KBM-7 (cell line): ENCODE measurements around the gene GBA3.

Source experiments
- DNase-seq: peaks from one replicate; pipeline ENCODE4 v3.0.0-alpha.2; 2015
- in situ Hi-C: fragments of 300-500 bp; cut with MboI; formaldehyde crosslinking; loops from 2 replicates; pipeline ENCODE4 v1.14.3; 2020; ENCODE audit warnings: low sequenced_read_pairs, low pct_unique_long_range_greater_than_20kb, mixed read lengths

Gene GBA3

DNA sequence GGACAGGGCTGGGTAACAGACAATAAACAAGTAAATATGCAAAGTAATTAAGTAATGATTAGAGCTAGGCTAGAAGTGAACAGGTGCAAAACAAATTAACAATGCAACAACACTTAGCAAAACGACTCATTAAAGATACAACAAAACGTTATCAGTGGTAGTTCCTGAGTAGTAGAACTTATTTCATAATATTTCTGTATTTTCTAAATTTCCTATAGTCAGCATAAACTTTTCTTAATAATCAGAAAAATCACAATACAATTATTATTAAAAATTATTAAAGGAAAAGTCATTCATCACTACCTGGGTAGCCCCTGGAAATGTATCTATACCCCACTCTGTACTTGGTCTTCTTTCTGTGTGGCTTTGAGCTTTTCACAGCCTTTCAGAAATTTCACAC lies 166.6 kb downstream of the GBA3 start:
- no peak for DNase-seq
- in situ Hi-C loops = no loop called here
